IPS-18a (cell line): ENCODE results near the gene RGS3.

Experiments
- H3K27ac ChIP-seq: one replicate; pipeline ENCODE4 v1.5.1; 2013; ENCODE audit warnings: low read length
- H3K27me3 ChIP-seq: one replicate; pipeline ENCODE4 v1.6.1; 2013; ENCODE audit warnings: mild to moderate bottlenecking, low read length; ENCODE audit not compliant: control insufficient read depth, insufficient read depth
- H3K36me3 ChIP-seq: one replicate; pipeline ENCODE4 v1.6.1; 2013; ENCODE audit warnings: low read depth, low read length; ENCODE audit not compliant: control insufficient read depth
- H3K4me1 ChIP-seq: one replicate; pipeline ENCODE4 v1.6.1; 2013; ENCODE audit warnings: low read depth, low read length; ENCODE audit not compliant: control insufficient read depth
- H3K4me3 ChIP-seq: one replicate; pipeline ENCODE4 v1.5.1; 2013; ENCODE audit warnings: low read length
- H3K9ac ChIP-seq: one replicate; pipeline ENCODE4 v1.6.1; 2013; ENCODE audit warnings: mild to moderate bottlenecking, low read length, moderate library complexity
- H3K9me3 ChIP-seq: one replicate; pipeline ENCODE4 v1.6.1; 2013; ENCODE audit warnings: low read depth, low read length; ENCODE audit not compliant: control insufficient read depth

The RGS3 gene

GRCh38 chr9:113564498-113565237, 101.1 kb downstream of the RGS3 start:
- Histone ChIP-seq H3K4me3 (peak overlapping the region; percentile 49), H3K4me1 (peaks cover 10% of the 10 kb centered on the region), H3K9me3 (no peaks in the 10 kb centered on the region), H3K9ac (peak overlapping the region; percentile 1), H3K27me3 (peaks cover 14% of the 10 kb centered on the region), H3K27ac (no peak overlapping the region), H3K36me3 (no peaks in the 10 kb centered on the region)

- H3K27me3 ChIP-seq, result peaks cover 14% of the 10 kb centered on the region
- H3K4me3 ChIP-seq, result peak overlapping the region; percentile 49
- no peaks in the 10 kb centered on the region for H3K9me3 ChIP-seq
- no peaks in the 10 kb centered on the region for H3K36me3 ChIP-seq
- no peak overlapping the region for H3K27ac ChIP-seq
- no peak overlapping the region for H3K9ac ChIP-seq
- H3K4me1 ChIP-seq, result peaks cover 10% of the 10 kb centered on the region
These were observed 102.6 kb downstream of the RGS3 start for GRCh38 chr9:113566016-113566711.

GRCh38 chr9:113566712-113567071, 103.2 kb downstream of the RGS3 start:
- Histone ChIP-seq H3K9ac (no peak overlapping the region), H3K27me3 (peaks cover 14% of the 10 kb centered on the region), H3K36me3 (no peaks in the 10 kb centered on the region), H3K27ac (no peak overlapping the region), H3K9me3 (no peaks in the 10 kb centered on the region), H3K4me1 (peaks cover 10% of the 10 kb centered on the region), H3K4me3 (no peak overlapping the region)

GRCh38 chr9:113567361-113568080, 104.0 kb downstream of the RGS3 start:
- peaks cover 10% of the 10 kb centered on the region for H3K4me1 ChIP-seq

GRCh38 chr9:113568081-113568435, 104.5 kb downstream of the RGS3 start:
- Histone ChIP-seq H3K36me3 (no peaks in the 10 kb centered on the region), H3K4me1 (peaks cover 10% of the 10 kb centered on the region), H3K27me3 (peaks cover 14% of the 10 kb centered on the region), H3K9ac (no peak overlapping the region), H3K27ac (no peak overlapping the region), H3K9me3 (no peaks in the 10 kb centered on the region), H3K4me3 (no peak overlapping the region)

More at GRCh38 chr9:113567361-113568080, 104.0 kb downstream of the RGS3 start:
- Histone ChIP-seq H3K9ac (no peak overlapping the region), H3K36me3 (no peaks in the 10 kb centered on the region), H3K27ac (no peak overlapping the region), H3K9me3 (no peaks in the 10 kb centered on the region), H3K27me3 (peaks cover 14% of the 10 kb centered on the region), H3K4me3 (no peak overlapping the region)

GRCh38 chr9:113568571-113569321, 105.2 kb downstream of the RGS3 start:
- Histone ChIP-seq H3K4me3 (no peak overlapping the region), H3K27me3 (peaks cover 14% of the 10 kb centered on the region), H3K36me3 (no peaks in the 10 kb centered on the region), H3K4me1 (peaks cover 10% of the 10 kb centered on the region), H3K9ac (no peak overlapping the region), H3K27ac (no peak overlapping the region), H3K9me3 (no peaks in the 10 kb centered on the region)

- H3K9ac ChIP-seq, result no peak overlapping the region
- H3K4me1 ChIP-seq, result peaks cover 7% of the 10 kb centered on the region
- H3K27ac ChIP-seq, result no peak overlapping the region
- H3K9me3 ChIP-seq, result no peaks in the 10 kb centered on the region
- H3K36me3 ChIP-seq, result no peaks in the 10 kb centered on the region
- H3K27me3 ChIP-seq, result peaks cover 6% of the 10 kb centered on the region
- no peak overlapping the region for H3K4me3 ChIP-seq
These were observed 106.0 kb downstream of the RGS3 start for GRCh38 chr9:113569472-113570060.

- Histone ChIP-seq H3K9me3 (no peaks in the 10 kb centered on the region), H3K27me3 (peaks cover 6% of the 10 kb centered on the region), H3K4me1 (peaks cover 4% of the 10 kb centered on the region), H3K36me3 (no peaks in the 10 kb centered on the region), H3K9ac (no peak overlapping the region), H3K4me3 (no peak overlapping the region), H3K27ac (no peak overlapping the region)
These were observed 106.6 kb downstream of the RGS3 start for GRCh38 chr9:113570106-113570505.

- Histone ChIP-seq H3K27ac (no peak overlapping the region), H3K4me1 (peaks cover 2% of the 10 kb centered on the region), H3K36me3 (no peaks in the 10 kb centered on the region)
These were observed 107.5 kb downstream of the RGS3 start for GRCh38 chr9:113570749-113571711.

GRCh38 chr9:113572076-113572861, 108.7 kb downstream of the RGS3 start:
- H3K4me3 ChIP-seq, result no peak overlapping the region
- H3K4me1 ChIP-seq, result peaks cover 2% of the 10 kb centered on the region
- H3K9me3 ChIP-seq, result no peaks in the 10 kb centered on the region
- no peaks in the 10 kb centered on the region for H3K27me3 ChIP-seq
- H3K27ac ChIP-seq, result no peak overlapping the region
- no peak overlapping the region for H3K9ac ChIP-seq
- no peaks in the 10 kb centered on the region for H3K36me3 ChIP-seq

More at GRCh38 chr9:113570749-113571711, 107.5 kb downstream of the RGS3 start:
- H3K4me3 ChIP-seq, result no peak overlapping the region
- peaks cover 3% of the 10 kb centered on the region for H3K27me3 ChIP-seq
- H3K9me3 ChIP-seq, result no peaks in the 10 kb centered on the region
- no peak overlapping the region for H3K9ac ChIP-seq
